Measurements from ENCODE around the gene HDGF. TPM values are rescaled to one million over a fixed set of nuclear protein-coding genes. Genes with fewer than 3 reads are reported as not detected.

Gene HDGF
- total and polyA plus RNA-seq, 2 donors (not counting 3 experiments of a cell fraction or from before 2014, with no cell fraction given) = 95.1 to 298 TPM

DNA sequence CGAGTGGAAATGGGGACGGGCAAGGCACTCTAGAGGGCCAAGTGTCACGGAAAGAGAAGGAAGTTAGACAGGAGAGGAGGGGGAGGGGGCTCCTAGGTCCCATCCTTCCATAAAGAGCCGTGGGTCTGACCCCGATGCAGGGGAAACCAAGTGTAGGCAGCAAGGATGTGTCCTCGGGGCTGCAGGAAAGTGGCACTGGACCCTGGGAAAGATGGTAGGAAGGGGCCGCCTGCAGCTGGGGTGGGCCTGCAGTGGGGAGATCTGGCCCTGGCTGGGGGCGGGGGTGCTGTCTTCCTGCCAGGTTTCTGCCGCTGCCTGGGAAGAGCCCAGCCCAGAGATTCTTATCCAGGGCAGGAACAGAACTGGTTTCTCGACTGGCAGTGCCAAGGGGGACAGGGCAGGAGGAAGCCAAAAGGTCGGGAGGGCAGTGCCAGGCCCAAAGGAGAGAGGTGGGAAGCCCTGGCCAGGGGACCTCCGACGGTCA, 59.0 kb downstream of the HDGF start:
- Histone ChIP-seq H3K4me3 (replicated peaks in 1 of 3; ENCODE audit: insufficient read depth in 1 of 3, low read depth in 1 of 3, low read length in 3 of 3) (no peak overlapping the region), H3K9me1 (replicated peaks; ENCODE audit: control insufficient read depth, extremely low read depth, insufficient read depth, low read length) (no peaks in the 10 kb centered on the region), H3K9me3 (replicated peaks; ENCODE audit: control insufficient read depth, insufficient read depth, low read length) (no peaks in the 10 kb centered on the region), H3K4me2 (ENCODE audit: insufficient read depth, low read length) (no peak overlapping the region), H3K9ac (replicated peaks; ENCODE audit: extremely low read depth, insufficient read depth, low read length) (no peak overlapping the region), H3K79me2 (ENCODE audit: control insufficient read depth, insufficient read depth, low read length) (no peaks in the 10 kb centered on the region), H2AFZ (ENCODE audit: low read depth, low read length) (no peak overlapping the region), H4K20me1 (replicated peaks; ENCODE audit: control insufficient read depth, extremely low read depth, insufficient read depth, low read length) (no peaks in the 10 kb centered on the region), H3K4me1 (ENCODE audit: control insufficient read depth, extremely low read depth, insufficient read depth, low read length) (no peaks in the 10 kb centered on the region), H3K27ac (ENCODE audit: insufficient read depth, low read depth, low read length) (no peak overlapping the region), H3K36me3 (ENCODE audit: control insufficient read depth in 2 of 2, extremely low read depth in 1 of 2, insufficient read depth in 2 of 2, low read length in 2 of 2) (no peaks in the 10 kb centered on the region), H3K27me3 (ENCODE audit: control insufficient read depth in 2 of 2, insufficient read depth in 2 of 2, low read length in 2 of 2) (peaks cover 12 to 20% of the 10 kb centered on the region in 2 experiments)
- intact Hi-C loops (cut with micrococcal nuclease) (no loop called here), dilution Hi-C loops (cut with MboI; ENCODE audit: extremely low pct_ligation_motif_present, low sequenced_read_pairs) (no loop called here)
- BruUV-seq (replicated peaks) = no TSS peak
- ChIA-PET POLR2A (no interaction called here), CTCF (interaction anchor here (0.6 to 16.7 kb wide), 8 partner anchors 13 to 168 kb away, joined by 3 to 546 read pairs (median 106); partner anchors contain the start of genes CRABP2, INSRR, ISG20L2 and METTL25B)
- FAIRE-seq = no peak
- TF ChIP-seq, protein P1, sequence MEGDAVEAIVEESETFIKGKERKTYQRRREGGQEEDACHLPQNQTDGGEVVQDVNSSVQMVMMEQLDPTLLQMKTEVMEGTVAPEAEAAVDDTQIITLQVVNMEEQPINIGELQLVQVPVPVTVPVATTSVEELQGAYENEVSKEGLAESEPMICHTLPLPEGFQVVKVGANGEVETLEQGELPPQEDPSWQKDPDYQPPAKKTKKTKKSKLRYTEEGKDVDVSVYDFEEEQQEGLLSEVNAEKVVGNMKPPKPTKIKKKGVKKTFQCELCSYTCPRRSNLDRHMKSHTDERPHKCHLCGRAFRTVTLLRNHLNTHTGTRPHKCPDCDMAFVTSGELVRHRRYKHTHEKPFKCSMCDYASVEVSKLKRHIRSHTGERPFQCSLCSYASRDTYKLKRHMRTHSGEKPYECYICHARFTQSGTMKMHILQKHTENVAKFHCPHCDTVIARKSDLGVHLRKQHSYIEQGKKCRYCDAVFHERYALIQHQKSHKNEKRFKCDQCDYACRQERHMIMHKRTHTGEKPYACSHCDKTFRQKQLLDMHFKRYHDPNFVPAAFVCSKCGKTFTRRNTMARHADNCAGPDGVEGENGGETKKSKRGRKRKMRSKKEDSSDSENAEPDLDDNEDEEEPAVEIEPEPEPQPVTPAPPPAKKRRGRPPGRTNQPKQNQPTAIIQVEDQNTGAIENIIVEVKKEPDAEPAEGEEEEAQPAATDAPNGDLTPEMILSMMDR (IDR thresholded peaks at IDR 0.05; ENCODE audit: extremely low read depth in 1 of 2, insufficient read depth in 1 of 2, low read depth in 1 of 2, low read length in 2 of 2) = no peak
- TF ChIP-seq EZH2 (IDR thresholded peaks at IDR 0.05; ENCODE audit: borderline replicate concordance, low read depth, low read length, severe bottlenecking) = peak; percentile 24
- no peak for DNase-seq (ENCODE audit: low read depth, low spot score)

Other genes with a start within 250 kb of the HDGF start
- gene IQGAP3, start 179.1 kb downstream of the HDGF start, total RNA-seq = 48.6 and 60.7 TPM in 2 replicates
- gene IQGAP3, start 179.1 kb downstream of the HDGF start, polyA plus RNA-seq = 28.3 and 30.2 TPM in 2 replicates
- not detected in 2 replicates for gene TTC24, start 172.0 kb downstream of the HDGF start, total RNA-seq
- not detected in 2 replicates for gene TTC24, start 172.0 kb downstream of the HDGF start, polyA plus RNA-seq
- 74.0 and 76.2 TPM in 2 replicates for gene NAXE, start 159.9 kb downstream of the HDGF start, total RNA-seq
- 187 and 210 TPM in 2 replicates for gene NAXE, start 159.9 kb downstream of the HDGF start, polyA plus RNA-seq
- 29.2 and 32.0 TPM in 2 replicates for gene GPATCH4, start 150.2 kb downstream of the HDGF start, total RNA-seq
- 15.5 and 22.4 TPM in 2 replicates for gene GPATCH4, start 150.2 kb downstream of the HDGF start, polyA plus RNA-seq
- gene HAPLN2, start 132.3 kb downstream of the HDGF start, total RNA-seq = not detected in 2 replicates
- gene HAPLN2, start 132.3 kb downstream of the HDGF start, polyA plus RNA-seq = 0.14 TPM in 1 of 2 replicates, not detected in the other
- gene BCAN, start 109.6 kb downstream of the HDGF start, total RNA-seq = not detected in 2 replicates
- gene BCAN, start 109.6 kb downstream of the HDGF start, polyA plus RNA-seq = 0.14 and 0.15 TPM in 2 replicates
- 269 and 274 TPM in 2 replicates for gene NES, start 74.3 kb downstream of the HDGF start, total RNA-seq
- gene NES, start 74.3 kb downstream of the HDGF start, polyA plus RNA-seq = 15.5 and 19.4 TPM in 2 replicates
- 1.0 and 2.6 TPM in 2 replicates for gene CRABP2, start 46.1 kb downstream of the HDGF start, total RNA-seq
- 0.21 and 0.32 TPM in 2 replicates for gene CRABP2, start 46.1 kb downstream of the HDGF start, polyA plus RNA-seq
- 12.8 and 15.5 TPM in 2 replicates for gene METTL25B, start 23.2 kb downstream of the HDGF start, total RNA-seq
- gene METTL25B, start 23.2 kb downstream of the HDGF start, polyA plus RNA-seq = 15.0 and 17.3 TPM in 2 replicates
- gene ISG20L2, start 22.9 kb downstream of the HDGF start, total RNA-seq = 32.1 and 35.3 TPM in 2 replicates
- 32.0 and 33.2 TPM in 2 replicates for gene ISG20L2, start 22.9 kb downstream of the HDGF start, polyA plus RNA-seq
- 63.3 and 77.7 TPM in 2 replicates for gene MRPL24, start 10.6 kb downstream of the HDGF start, total RNA-seq
- gene MRPL24, start 10.6 kb downstream of the HDGF start, polyA plus RNA-seq = 46.5 and 47.9 TPM in 2 replicates
- gene PRCC, start 15.9 kb upstream of the HDGF start, total RNA-seq = 65.1 and 71.5 TPM in 2 replicates
- 76.9 and 77.4 TPM in 2 replicates for gene PRCC, start 15.9 kb upstream of the HDGF start, polyA plus RNA-seq
- gene SH2D2A, start 65.2 kb upstream of the HDGF start, total RNA-seq = 1.1 and 1.8 TPM in 2 replicates
- 0.41 and 0.92 TPM in 2 replicates for gene SH2D2A, start 65.2 kb upstream of the HDGF start, polyA plus RNA-seq
- gene INSRR, start 107.4 kb upstream of the HDGF start, total RNA-seq = not detected in 2 replicates
- gene INSRR, start 107.4 kb upstream of the HDGF start, polyA plus RNA-seq = not detected in 2 replicates
- not detected in 2 replicates for gene NTRK1, start 109.2 kb upstream of the HDGF start, total RNA-seq
- 0.07 TPM in 1 of 2 replicates, not detected in the other for gene NTRK1, start 109.2 kb upstream of the HDGF start, polyA plus RNA-seq
- 88.7 and 90.7 TPM in 2 replicates for gene PEAR1, start 142.0 kb upstream of the HDGF start, total RNA-seq
- 101 and 106 TPM in 2 replicates for gene PEAR1, start 142.0 kb upstream of the HDGF start, polyA plus RNA-seq
- 0.66 and 1.2 TPM in 2 replicates for gene LRRC71, start 169.0 kb upstream of the HDGF start, total RNA-seq
- gene LRRC71, start 169.0 kb upstream of the HDGF start, polyA plus RNA-seq = 0.33 and 0.35 TPM in 2 replicates

Data from endothelial cell of umbilical vein (primary cell).